ENCODE results near the gene CDKN1C.

- TF ChIP-seq, protein P1, sequence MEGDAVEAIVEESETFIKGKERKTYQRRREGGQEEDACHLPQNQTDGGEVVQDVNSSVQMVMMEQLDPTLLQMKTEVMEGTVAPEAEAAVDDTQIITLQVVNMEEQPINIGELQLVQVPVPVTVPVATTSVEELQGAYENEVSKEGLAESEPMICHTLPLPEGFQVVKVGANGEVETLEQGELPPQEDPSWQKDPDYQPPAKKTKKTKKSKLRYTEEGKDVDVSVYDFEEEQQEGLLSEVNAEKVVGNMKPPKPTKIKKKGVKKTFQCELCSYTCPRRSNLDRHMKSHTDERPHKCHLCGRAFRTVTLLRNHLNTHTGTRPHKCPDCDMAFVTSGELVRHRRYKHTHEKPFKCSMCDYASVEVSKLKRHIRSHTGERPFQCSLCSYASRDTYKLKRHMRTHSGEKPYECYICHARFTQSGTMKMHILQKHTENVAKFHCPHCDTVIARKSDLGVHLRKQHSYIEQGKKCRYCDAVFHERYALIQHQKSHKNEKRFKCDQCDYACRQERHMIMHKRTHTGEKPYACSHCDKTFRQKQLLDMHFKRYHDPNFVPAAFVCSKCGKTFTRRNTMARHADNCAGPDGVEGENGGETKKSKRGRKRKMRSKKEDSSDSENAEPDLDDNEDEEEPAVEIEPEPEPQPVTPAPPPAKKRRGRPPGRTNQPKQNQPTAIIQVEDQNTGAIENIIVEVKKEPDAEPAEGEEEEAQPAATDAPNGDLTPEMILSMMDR (IDR thresholded peaks at IDR 0.05; ENCODE audit: control extremely low read depth in 1 of 3, insufficient read depth in 1 of 3, low read depth in 1 of 3, low read length in 3 of 3), result no peak
- TF ChIP-seq RAD21 (IDR thresholded peaks at IDR 0.05 in 1 of 2, conservative IDR thresholded peaks at IDR 0.05 in 1 of 2; ENCODE audit: low read depth in 2 of 2, low read length in 2 of 2), result no peak
These were observed 47.9 kb upstream of the CDKN1C start for GRCh38 chr11:2933375-2934020.

All from H1 (cell line).